Cerebellar nuclear complex (tissue), 1 donor: ENCODE measurements around the gene EXOC2.

Source experiments
- DNase-seq, 2 experiments: peaks; one replicate each; lab custom pipeline; 2025; lab: John Stamatoyannopoulos, UW

Gene EXOC2

DNA sequence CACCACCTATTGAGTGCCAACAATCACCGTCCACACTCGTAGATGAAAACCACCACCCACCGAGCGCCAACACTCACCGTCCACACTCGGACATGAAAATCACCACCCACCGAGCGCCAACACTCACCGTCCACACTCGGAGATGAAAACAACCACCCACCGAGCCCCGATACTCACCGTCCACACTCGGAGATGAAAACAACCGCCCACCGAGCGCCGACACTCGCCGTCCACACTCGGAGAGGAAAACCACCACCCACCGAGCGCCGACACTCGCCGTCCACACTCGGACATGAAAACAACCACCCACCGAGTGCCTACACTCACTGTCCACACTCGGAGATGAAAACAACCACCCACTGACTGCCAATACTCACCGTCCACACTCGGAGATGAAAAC is 172.1 kb downstream of the EXOC2 start:
- no peak for DNase-seq

GRCh38 chr6:518218-518617 is 174.7 kb downstream of the EXOC2 start:
- no peak for DNase-seq

DNA sequence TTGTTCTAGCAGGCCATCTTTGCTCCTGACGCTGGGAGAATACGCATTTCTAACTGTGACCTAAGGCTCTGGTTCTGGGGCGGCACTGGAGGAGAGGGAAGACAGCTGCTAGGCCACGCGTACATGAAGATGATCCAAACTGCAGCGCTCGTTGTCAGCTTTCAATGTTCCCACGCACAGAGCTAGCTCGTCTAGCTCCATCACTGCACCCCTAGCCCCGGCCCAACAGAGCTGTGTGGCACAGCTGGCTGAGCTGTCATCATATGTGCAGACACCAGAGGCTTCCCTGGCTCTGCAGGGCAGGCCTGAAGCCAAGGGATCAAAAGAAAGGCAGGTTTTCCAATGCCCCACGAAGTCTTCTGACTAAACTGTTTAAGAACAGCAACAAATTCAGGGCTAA is 176.7 kb downstream of the EXOC2 start:
- DNase-seq = no peak

GRCh38 chr6:515267-515666 is 177.7 kb downstream of the EXOC2 start:
- DNase-seq = no peak

DNA sequence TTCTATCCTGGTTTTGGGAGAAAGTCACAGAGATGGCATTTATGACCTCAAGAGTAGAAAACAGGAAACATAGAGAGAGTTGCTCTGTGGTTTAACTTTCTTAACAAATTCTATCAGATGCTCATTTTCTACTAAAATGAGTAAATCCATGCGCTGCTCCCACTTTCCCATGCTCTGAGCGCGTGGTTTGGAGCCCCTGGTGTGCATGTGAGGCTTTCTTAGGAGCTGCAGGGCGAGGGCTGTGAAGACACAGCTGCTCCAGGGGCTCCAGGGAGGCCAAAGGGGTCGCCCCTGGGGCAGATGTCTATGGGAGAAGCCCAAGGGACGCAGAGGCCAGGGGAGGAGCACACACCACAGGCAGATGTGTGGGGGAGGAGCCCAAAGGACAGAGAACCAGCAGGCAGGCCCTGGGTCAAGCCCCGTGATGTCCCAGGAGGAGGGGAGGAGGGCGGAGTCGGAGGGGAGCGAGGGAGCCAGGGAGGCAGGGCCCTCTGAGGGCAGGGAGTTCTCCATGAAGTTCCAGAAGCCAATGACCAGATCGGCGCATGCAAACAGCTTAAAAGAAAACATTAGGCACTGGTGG is 178.5 kb downstream of the EXOC2 start:
- no peak for DNase-seq

DNA sequence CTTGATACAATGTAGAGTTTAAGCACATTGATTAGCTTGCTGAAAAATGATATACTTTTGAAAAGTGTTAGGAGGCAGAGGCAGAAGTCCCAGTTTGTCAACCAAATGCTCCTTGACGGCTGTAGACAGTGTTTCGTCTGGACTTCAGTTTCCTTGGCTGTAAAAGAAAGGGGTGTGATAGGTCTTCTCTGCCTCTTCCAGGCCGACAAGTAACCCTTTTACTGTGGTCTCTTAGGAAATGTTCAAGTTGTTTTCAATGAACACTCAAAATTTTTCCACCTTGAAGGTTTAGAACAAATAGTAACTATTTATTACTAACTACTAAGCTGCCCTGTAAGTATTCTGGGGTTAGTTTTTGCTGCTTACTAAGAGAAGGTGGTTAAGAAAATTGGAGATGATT is 179.0 kb downstream of the EXOC2 start:
- DNase-seq = no peak

GRCh38 chr6:513058-513457 is 179.9 kb downstream of the EXOC2 start:
- DNase-seq = no peak

DNA sequence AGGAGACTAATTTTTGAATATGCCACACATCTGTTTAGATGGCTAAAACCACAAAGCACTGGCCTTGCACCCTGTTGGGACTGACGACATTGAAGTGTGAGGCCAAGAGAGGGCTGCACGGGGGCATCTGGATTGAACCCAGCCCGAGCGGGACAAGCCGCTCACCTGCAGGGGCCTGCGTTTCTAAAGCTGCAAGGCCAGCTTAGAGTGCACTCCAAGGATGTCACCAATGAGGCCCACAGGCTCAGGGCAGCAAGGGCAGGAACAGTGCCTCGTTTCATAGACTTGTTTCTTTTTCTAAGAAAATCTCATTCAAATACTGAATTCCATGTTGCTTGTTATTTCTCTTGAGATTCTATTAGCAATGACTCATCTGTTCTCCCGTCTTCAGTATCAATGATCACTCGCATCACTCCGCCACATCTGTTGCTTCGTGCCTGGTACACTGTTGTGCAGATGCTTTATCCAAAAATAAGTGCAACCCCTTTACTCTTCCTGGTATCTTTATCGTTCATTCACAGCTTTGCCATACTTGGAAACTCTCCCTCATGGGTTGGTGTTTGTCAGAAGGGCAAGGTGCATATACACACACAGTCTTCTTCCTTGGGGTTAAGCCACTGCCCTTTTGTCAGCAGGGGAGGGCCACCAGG is 181.3 kb downstream of the EXOC2 start:
- DNase-seq = no peak

- no peak for DNase-seq
Observed at GRCh38 chr6:509676-510075, 183.3 kb downstream of the EXOC2 start.

DNA sequence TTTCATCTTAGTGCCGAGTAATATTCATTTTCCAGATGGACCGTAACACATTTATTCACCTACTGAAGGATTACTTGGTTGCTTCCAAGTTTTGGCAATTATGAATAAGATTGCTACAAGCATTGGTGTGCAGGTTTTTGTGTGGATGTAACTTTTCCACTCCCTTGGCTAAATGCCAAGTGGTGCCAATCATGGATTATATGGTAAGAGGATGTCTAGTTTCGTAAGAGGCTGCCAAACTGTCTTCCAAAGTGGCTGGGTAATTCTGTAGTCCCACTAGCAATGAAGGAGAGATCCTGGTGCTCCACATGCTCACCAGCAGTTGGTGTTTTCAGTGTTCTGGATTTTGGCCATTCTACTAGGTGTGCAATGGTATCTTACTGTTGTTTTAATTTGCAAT is 184.3 kb downstream of the EXOC2 start:
- DNase-seq = no peak

- no peak for DNase-seq
Observed at GRCh38 chr6:508006-508405, 184.9 kb downstream of the EXOC2 start.

- DNase-seq = no peak
Observed at GRCh38 chr6:506920-507622, 185.9 kb downstream of the EXOC2 start.

DNA sequence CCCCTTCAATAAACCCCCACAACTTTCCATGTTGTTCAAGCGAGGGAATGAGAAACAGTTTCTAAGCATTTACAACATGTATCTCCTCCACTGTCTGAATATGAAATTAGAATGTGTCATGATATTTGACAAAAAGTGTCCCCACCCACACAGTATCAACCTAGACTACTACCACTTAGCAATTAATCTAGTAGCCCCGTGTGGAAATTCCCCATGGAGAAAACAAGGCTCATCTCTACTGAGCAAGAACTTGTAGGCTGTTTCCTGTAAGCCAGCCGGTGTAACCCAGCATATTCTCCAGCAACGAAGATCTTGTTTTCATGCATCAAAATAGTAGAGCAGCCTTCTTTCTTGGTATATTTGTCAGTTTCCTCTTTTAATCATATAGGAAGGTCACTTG is 186.4 kb downstream of the EXOC2 start:
- no peak for DNase-seq

- no peak for DNase-seq
Observed at GRCh38 chr6:505374-505773, 187.6 kb downstream of the EXOC2 start.

DNA sequence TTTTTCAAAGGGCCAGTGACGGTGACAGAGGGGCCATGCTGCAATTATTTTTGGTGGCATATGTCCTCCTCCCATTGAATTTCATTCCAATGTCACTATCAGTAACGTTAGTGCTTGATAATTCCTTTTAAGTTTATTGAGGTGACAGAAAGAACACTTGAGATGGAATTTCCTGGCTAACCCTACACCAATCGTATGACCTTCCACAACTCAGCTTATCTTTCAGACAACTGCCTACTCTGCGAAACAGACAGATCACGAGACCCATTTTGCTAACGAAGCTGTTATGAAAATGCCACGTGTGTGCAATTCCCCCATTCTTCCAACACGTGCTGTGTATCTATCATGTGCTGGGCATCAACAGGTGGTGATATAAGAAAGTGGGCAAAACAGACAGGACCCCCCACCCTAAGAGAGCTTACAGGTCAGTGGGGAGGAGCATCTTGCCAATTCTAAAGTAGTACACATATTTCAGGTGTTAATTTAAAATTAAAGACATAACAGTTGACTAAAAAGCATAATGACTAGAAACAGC is 188.4 kb downstream of the EXOC2 start:
- DNase-seq = no peak

DNA sequence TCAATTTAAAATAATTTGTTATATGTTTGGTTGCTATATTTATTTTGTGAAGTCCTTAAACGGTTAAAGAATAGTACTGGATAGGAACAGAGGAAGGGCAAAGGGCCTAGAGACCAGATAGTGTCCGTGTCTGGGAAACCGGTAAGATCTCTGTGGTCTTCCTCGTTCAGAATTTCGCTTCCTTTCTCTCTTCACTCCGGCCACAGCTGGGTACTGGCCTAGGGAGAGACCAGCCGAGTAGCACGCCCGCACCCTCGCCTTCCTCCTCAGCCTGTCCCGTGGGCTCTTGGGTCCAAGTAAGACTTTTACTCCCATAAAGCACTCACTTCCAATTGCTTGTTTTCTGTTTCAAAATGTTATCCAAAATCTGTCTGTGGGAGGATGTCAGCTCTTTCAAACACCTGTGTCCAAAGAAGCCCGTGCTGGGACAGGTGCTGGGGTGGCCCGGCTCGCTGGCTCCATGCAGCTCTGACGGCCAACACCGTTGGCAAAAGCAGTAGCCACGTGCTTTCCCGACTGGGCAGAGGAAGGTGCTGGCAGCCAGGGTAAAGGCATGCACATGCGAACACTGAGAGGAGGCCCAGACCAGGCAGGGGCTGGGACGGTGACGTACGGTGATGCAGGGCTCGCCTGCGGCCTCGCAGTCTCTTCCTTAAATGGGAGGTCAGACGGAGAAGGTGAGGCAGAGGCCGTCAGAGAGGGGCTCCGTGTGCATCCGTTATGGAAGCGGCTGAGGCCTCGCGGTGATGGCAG is 189.2 kb downstream of the EXOC2 start:
- no peak for DNase-seq

DNA sequence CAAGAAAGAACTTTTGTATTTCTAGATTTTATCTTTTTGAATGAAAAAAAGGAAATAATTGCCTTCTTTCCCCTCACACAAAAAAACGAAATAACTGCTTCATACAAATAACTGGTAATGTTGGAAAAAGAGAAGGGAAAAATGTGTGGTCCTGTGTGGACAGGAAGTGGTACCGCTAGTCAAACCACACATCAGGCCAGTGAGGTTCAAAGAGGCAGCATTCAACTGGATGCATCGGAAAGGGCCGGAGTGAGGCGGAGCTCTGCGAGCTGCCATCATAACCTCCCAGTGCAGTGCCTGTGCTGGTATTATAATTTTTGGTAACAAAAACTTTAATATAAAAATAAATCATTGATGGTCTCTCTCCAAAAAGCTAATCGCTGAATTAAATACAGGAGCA is 190.2 kb downstream of the EXOC2 start:
- no peak for DNase-seq

- no peak for DNase-seq
Observed at GRCh38 chr6:501891-502601, 190.9 kb downstream of the EXOC2 start.

- no peak for DNase-seq
Observed at GRCh38 chr6:499617-500016, 193.3 kb downstream of the EXOC2 start.

DNA sequence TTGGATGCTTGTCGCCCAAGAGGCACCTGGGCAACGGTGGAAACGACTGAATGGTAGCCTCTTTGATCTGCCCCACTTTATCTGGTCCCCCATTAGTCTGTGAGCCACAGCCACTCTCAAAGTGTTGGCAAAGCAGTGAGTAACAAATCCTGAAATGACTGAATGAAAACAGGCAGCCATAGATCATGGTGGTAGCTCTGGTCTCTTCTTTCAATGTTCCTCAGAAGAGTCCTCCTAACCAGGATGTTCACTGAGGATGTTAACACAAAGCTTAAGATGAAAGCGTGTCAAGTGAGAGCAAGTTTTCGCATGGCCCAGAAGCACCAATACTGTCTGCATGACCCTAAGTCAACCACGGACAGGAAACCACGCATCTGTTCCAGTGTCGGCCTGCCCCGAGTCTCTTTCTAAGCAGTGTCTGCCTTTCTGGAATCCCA is 194.1 kb downstream of the EXOC2 start:
- no peak for DNase-seq

GRCh38 chr6:497258-497657 is 195.7 kb downstream of the EXOC2 start:
- no peak for DNase-seq

- no peak for DNase-seq
Observed at GRCh38 chr6:496649-497048, 196.3 kb downstream of the EXOC2 start.
